GM19099 (cell line): ENCODE measurements around the gene CRTAC1.

Source experiments
- POLR2A ChIP-seq: IDR thresholded peaks from 3 replicates; pipeline ENCODE4 v1.6.1; 2011; ENCODE audit warnings: low read depth; ENCODE audit not compliant: insufficient read length; ENCODE audit errors: extremely low read depth

CRTAC1 gene

GRCh38 chr10:98006266-98006665 lies 24.2 kb downstream of the CRTAC1 start:
- TF ChIP-seq POLR2A: no peak

DNA sequence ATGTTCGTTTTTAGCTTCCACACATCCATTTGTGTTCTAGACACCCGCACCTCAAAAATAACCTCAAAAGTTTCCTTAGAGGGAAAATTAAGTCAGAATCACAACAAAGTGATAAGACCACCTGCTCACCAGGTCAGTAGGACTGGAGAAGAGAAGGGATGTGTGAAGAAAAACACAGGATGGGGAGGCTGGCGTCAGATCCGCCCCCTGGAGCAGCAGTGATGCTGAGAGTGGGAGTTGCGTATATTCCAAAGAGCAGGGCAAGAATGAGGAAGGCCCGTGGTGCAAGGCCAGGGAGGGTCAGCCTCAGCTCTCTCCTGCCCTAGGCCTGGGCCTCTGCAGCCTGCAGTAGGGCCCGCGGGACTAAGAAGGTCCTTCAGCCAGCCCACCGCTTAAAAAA lies 28.7 kb downstream of the CRTAC1 start:
- no peak for TF ChIP-seq POLR2A

DNA sequence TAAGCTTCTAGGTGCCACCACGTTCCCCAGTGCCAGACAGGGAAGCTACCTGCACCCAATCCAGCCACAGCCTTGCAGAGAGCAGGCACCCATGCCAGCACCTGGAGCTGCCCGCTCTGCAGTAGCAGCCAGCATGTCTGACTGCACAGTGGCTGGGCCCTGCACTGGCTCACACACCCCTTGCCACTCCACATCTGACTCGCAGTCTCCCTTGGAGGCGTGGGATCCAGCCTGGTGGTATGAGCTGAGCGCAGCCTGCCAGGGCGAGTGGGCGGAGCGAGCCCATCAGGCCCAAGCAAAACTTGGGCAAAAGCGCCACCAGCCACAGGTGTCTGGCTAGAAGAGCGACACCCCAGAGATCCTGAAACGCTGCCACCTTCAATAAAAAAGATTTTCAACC lies 30.1 kb downstream of the CRTAC1 start:
- no peak for TF ChIP-seq POLR2A

DNA sequence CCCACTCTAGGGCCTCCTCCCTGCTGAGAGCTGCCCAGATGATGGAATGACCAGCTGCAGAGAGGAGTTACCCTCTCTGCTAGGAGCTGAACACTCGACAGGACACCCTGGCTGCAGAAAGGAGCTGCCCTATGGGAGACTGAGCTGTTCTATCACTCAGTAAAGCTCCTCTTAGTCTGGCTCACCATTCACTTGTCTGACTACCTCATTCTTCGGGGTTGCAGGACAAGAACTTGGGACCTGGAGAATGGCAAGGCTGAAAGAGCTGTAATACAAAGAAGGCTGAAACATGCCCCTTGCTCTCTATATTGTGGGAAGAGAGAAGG lies 30.5 kb downstream of the CRTAC1 start:
- no peak for TF ChIP-seq POLR2A

DNA sequence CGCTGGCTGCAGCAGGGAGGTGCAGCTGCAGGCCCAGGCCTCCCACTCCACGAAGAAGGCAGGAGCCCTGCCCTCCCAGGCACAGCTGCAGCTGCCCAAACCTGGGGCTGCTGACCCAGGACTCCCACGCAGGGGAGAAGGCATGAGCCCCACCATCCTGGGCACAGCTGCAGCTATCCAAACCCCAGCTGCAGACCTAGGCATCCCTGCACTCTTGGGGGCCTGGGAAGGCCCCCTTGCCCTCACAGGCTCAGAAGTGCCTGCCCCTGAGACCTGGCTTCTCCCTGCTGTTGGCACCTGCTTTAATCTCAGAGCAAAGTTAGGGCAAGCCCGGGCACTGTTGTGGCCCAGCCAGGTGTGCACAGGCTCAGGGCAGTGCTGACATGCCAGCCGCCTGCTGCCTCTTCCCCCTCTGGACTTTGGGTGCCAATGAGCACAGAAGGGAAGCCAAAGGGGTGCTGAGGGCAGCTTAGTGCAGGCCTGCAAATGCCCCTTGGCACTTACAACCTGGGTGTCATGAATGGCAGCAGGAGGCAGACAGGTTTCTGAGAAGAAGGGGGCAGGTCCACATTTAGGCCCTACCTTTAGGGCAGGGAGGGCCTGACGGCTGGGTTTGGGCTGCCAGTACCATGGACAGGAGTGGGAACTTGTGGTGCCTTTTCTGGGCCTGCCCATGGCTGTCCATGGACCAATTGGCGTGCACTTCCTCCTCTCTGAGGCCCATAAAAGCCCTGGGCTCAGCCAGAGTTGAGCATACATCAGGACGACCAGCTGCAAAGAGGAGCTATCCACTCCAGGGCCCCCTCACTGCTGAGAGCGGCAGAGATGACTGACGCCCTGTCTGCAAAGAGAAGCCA lies 31.1 kb downstream of the CRTAC1 start:
- no peak for TF ChIP-seq POLR2A

- TF ChIP-seq POLR2A: no peak
Observed at GRCh38 chr10:97991871-97992270, 38.5 kb downstream of the CRTAC1 start.

DNA sequence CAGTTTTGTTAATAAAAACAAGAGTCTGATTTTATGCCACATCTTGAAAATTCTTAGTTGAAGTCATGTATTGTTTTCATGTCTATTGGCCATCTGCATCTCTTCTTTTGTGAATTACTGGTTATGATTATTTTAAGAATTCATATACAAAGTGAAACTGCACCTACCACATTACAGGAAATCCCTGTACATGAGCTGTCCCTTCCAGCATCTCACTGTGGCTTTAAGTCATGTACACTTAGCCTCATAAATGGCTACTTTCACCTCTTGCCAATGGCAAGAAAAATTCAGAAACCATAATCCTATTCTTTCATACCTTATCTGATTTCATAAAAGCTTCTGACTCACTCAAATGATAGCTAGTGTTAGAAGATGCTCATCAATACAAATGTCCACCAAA lies 48.6 kb downstream of the CRTAC1 start:
- TF ChIP-seq POLR2A: no peak

- TF ChIP-seq POLR2A: no peak
Observed at GRCh38 chr10:97977673-97978072, 52.7 kb downstream of the CRTAC1 start.

- no peak for TF ChIP-seq POLR2A
Observed at GRCh38 chr10:97975598-97975997, 54.8 kb downstream of the CRTAC1 start.

GRCh38 chr10:97974526-97975525 lies 55.6 kb downstream of the CRTAC1 start:
- TF ChIP-seq POLR2A: no peak

DNA sequence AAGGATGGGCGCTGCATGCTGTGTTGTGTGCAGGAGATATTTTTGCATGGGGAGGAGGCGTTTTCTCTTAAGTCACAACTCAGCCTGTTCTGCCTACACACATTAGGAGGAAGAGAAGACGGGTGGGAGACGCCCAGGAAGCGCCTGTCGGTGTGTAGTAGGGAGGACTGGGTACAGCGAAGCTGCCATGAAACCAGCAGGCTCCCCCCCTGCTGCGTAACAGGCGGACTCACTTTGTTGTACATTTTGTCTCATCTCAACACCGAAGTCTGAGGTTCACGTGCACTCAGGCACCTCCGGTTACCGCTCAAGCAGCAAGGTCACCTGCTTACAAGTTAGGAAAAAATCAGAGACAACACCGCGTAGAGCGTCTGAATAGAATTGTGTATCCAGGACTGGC lies 56.3 kb downstream of the CRTAC1 start:
- TF ChIP-seq POLR2A: no peak

- TF ChIP-seq POLR2A: no peak
Observed at GRCh38 chr10:97969538-97970079, 60.8 kb downstream of the CRTAC1 start.

DNA sequence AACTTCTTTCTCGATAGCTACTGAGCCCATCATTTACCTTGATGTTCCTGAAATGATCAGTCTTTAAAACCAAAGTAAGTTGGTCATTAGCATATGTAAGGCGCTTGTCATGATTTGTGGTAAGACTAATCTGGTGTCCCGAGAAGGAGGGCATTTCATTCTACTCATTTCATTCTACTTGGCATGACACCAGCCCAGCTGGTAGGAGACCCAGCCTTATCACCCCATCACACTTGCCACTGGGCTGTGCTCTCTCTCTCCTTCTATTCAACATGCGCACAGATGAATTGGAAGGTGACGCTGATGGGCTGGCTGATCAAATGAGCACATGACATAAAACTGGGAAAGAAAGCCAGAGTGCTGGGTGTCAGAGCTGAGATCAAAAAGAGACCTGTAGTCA lies 65.7 kb downstream of the CRTAC1 start:
- no peak for TF ChIP-seq POLR2A

DNA sequence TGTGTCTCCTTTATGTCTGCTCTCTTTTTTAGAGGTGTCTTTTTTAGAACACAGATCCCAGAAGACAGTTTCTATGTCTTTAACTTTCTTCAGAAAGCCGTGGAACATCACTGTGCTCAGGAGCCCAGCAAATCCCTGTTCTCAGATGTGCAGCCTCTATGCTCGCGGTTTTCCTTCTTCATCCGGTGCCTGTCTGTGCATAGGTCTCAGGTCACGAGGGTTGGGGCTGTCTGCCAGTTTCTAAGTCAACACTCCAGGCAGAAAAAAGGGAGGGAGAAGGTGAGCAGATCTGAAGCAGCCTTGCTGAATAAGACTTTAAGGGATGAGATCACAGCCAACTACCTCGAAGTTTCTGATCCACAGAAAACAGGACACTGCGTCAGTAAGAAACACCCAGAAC lies 68.5 kb downstream of the CRTAC1 start:
- TF ChIP-seq POLR2A: no peak

GRCh38 chr10:97960269-97961056 lies 70.0 kb downstream of the CRTAC1 start:
- TF ChIP-seq POLR2A: no peak

DNA sequence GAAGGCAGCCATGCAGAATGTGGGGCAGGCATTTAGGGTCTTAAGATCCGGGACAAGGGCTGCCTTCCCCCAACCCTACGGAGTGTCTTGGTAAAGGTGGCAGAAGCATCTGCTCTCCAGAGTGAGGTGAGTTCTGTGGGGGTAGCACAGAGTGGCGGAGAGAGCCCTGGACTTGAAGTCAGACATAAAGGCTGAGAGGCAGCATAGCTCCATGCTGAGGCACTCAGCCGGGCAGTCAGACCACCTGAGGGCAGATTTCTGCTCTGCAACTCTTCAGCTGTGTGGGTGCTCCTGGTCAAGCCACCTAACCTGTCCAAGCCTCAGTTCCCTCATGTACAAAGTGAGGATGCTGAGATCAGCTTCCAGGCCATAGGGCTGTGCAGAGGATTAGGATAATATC lies 81.0 kb downstream of the CRTAC1 start:
- TF ChIP-seq POLR2A: no peak

DNA sequence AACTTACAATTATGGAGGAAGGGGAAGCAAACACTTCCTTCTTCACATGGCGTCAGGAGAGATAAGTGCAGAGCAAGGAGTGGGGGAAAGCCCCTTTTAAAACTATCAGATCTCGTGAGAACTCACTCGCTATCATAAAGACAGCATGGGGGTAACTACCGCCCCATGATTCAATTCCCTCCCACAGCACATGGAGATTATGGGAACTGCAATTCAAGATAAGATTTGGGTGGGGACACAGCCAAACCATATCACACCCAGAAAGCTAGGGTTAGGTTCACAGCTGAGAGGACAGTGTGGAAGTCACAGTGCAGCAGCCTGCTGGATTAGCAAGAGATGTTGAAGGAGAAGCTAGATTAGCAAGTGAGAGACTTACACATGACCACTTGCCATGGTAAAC lies 81.6 kb downstream of the CRTAC1 start:
- TF ChIP-seq POLR2A: no peak
